ENCODE results near the gene KCTD12.
A peak's percentile ranks its signal among the peaks of the same experiment; 100 is the strongest.

Gene KCTD12

GRCh38 chr13:76853481-76853880 is 32.7 kb downstream of the KCTD12 start:
- FAIRE-seq, result no peak

GRCh38 chr13:76852986-76853385 is 33.2 kb downstream of the KCTD12 start:
- no peak for FAIRE-seq

- FAIRE-seq, result no peak
These were observed 34.2 kb downstream of the KCTD12 start for GRCh38 chr13:76851961-76852360.

- FAIRE-seq, result no peak
These were observed 36.7 kb downstream of the KCTD12 start for GRCh38 chr13:76849493-76849892.

- FAIRE-seq, result no peak
These were observed 37.6 kb downstream of the KCTD12 start for GRCh38 chr13:76848596-76848995.

GRCh38 chr13:76846363-76846762 is 39.8 kb downstream of the KCTD12 start:
- peak; percentile 93 for FAIRE-seq

- peak; percentile 61 for FAIRE-seq
These were observed 40.3 kb downstream of the KCTD12 start for GRCh38 chr13:76845865-76846264.

GRCh38 chr13:76845367-76845766 is 40.8 kb downstream of the KCTD12 start:
- FAIRE-seq, result peak; percentile 86

- FAIRE-seq, result no peak
These were observed 48.4 kb downstream of the KCTD12 start for GRCh38 chr13:76837801-76838200.

GRCh38 chr13:76836311-76836710 is 49.9 kb downstream of the KCTD12 start:
- no peak for FAIRE-seq

GRCh38 chr13:76833441-76833954 is 52.7 kb downstream of the KCTD12 start:
- no peak for FAIRE-seq

- FAIRE-seq, result no peak
These were observed 53.8 kb downstream of the KCTD12 start for GRCh38 chr13:76832258-76832988.

GRCh38 chr13:76830805-76831204 is 55.4 kb downstream of the KCTD12 start:
- FAIRE-seq, result no peak
